Measurements from ENCODE around the gene AHRR.
A peak's percentile ranks its signal among the peaks of the same experiment; 100 is the strongest.

Gene AHRR

GRCh38 chr5:446066-446882 is 124.8 kb downstream of the AHRR start:
- DNase-seq: no peak

DNA sequence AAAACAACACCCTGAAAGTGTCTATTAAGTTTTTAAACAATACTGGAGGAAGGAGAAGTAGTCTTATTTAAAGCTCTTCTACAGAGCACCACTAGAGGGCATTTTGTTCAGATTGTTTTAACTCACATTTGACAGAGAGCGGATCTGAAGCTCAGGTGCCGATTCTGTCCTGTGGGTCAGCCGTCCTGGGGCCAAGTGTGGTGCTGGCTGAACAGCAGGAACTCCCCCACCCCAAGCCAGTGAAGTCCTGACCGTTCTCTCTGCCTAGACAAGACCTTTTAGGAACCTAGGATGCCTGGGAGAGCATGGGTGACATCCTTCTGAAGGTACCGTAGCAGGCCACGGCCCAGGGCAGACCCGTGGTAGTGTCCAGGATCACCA is 125.4 kb downstream of the AHRR start:
- DNase-seq: no peak

GRCh38 chr5:447501-447900 is 126.0 kb downstream of the AHRR start:
- no peak for DNase-seq

GRCh38 chr5:448061-448765 is 126.7 kb downstream of the AHRR start:
- DNase-seq: no peak

- DNase-seq: no peak
Observed at GRCh38 chr5:448766-449090, 127.2 kb downstream of the AHRR start.

- DNase-seq: no peak
Observed at GRCh38 chr5:449151-449550, 127.6 kb downstream of the AHRR start.

DNA sequence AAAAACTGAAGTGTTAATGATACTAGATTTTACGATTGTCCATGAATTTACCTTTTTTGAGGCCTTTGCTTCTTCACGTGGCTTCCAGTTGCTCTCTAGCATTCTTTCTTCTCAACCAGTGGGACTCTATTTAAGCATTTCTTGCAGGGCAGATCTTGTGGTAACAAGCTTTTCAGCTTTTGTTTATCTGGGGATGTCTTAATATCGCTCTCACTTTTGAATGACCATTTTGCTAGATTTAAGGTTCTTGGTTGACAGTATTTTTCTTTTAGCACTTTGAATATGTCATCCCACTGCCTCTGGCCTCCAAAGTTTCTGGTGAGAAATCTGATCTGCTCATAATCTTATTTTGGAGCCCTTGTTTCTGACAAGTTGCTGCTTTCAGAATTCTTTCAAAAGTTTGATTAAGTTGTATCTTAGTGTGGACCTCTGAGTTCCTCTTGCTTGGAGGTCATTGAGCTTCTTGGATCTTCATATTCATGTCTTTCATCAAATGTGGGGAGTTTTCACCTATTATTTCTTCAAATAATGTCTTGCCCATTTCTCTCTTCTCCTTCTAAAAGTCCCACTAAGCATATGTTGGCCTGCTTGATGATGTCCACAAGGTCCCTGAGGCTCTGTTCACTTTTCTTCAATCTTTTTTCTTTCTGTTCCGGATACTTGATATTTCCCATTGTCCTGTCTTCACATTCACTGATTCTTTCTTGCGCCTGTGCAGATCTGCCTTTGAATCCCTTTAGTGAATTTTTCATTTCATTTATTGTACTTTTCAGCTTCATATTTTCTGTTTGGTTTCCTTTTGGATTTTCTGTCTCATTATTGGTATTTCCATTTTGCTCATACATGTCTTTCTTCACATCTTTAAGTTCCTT is 130.3 kb downstream of the AHRR start:
- no peak for DNase-seq

DNA sequence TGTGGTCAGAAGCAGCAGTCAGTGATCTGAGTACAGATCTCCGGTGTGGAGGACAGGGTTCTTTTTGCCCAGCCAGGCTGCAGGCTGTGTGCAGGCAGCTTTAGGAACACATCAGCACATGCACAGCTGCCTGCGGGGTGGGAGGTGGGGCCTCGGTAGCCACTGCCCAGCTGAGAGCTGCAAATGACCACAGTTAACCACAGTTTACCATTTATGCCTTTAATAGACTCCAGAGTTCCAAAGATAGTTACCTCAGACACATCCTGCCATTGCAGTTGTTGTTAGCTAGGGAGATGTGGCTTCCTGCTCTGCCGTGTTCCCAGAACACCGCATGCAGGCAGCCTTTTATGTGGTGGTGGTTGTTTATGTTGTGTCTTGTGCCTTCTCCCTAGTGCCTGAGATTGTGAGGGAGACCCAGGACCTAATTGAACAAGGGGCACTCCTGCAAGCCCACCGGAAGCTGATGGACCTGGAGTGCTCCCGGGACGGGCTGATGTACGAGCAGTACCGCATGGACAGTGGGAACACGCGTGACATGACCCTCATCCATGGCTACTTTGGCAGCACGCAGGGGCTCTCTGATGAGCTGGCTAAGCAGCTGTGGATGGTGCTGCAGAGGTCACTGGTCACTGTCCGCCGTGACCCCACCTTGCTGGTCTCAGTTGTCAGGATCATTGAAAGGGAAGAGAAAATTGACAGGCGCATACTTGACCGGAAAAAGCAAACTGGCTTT is 131.6 kb downstream of the AHRR start:
- DNase-seq: no peak

DNA sequence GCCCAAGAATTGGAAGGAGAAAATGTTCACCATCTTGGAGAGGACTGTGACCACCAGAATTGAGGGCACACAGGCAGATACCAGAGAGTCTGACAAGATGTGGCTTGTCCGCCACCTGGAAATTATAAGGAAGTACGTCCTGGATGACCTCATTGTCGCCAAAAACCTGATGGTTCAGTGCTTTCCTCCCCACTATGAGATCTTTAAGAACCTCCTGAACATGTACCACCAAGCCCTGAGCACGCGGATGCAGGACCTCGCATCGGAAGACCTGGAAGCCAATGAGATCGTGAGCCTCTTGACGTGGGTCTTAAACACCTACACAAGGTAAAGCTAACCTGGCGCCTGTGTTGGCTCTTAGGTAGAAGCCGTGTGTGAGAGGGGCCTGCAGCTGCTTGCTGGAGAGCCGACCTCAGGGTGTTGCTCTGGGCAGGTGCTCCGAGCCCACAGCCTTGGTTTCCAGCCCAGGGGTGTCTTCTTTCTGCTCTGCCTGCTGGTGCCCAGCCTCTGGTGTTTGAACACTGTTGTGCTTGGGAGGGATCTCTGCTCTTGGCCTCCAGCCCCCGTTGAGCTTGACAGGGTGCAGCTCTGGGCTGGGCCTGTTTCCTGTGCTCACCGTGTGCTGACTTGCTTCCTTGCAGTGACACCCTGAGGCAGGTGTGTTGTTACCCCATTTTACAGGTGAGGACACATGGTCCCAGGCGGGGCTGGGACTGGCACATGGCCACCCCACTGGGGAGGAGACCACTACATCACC is 132.4 kb downstream of the AHRR start:
- DNase-seq: no peak

DNA sequence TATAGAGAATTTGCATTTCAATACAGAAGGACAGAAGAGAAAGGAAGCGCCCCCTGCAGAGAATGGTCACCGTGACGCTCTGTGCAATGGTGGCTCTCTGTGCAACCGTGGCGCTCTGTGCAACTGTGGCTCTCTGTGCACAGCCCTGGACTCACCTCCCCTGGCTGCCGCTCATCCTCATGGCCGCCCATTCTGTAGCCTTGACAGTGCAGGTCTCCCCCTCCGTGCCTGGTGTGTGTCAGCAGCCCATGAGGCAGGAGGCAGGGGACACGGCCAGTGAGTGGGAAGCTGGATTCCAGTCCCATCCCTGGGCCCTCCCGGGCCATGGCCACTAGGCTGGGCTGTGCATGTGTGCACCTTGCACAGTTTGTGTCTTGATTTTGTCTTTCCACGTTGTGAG is 133.4 kb downstream of the AHRR start:
- no peak for DNase-seq

- DNase-seq: no peak
Observed at GRCh38 chr5:455806-456205, 134.3 kb downstream of the AHRR start.

GRCh38 chr5:456351-457194 is 135.1 kb downstream of the AHRR start:
- DNase-seq: no peak

- no peak for DNase-seq
Observed at GRCh38 chr5:457195-457961, 135.9 kb downstream of the AHRR start.

DNA sequence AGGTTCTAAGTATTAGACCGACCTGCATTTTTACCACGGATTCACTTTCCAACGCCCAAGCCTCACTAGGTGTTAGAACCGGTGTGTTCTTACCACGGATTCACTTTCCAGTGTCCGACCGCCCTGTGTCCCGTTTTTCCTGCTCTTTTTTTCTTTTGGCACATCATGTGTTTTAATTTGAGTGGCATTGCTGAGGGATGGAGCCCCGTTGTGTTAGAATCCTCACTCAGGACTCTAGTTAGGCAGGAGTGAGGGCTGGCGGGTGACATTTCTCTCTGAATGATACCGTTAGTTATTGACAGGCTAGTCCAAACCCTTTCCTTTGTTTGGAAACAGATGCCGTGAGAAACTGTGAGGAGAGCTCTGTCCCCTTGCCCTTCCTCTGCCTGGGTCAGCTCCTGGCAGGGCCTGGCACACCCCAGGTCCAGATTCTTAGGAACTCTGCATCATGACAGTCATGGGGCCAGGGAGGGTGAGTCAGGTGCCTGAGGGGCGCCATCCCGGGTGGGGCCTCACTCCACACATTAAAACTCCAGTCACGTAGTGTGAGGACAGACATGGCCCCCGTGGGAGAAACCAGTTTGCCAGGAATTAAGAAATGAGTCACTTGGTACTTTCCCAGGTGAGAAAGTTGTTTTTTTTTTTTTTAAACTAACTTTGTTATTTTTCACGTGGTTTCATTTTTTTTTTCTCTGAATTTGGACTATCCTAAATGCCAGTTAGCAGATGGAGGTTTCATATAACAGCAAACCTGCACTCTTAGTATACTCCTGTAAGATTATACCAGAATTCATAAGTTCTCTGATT is 137.2 kb downstream of the AHRR start:
- peak; percentile 55 to 64 for DNase-seq

DNA sequence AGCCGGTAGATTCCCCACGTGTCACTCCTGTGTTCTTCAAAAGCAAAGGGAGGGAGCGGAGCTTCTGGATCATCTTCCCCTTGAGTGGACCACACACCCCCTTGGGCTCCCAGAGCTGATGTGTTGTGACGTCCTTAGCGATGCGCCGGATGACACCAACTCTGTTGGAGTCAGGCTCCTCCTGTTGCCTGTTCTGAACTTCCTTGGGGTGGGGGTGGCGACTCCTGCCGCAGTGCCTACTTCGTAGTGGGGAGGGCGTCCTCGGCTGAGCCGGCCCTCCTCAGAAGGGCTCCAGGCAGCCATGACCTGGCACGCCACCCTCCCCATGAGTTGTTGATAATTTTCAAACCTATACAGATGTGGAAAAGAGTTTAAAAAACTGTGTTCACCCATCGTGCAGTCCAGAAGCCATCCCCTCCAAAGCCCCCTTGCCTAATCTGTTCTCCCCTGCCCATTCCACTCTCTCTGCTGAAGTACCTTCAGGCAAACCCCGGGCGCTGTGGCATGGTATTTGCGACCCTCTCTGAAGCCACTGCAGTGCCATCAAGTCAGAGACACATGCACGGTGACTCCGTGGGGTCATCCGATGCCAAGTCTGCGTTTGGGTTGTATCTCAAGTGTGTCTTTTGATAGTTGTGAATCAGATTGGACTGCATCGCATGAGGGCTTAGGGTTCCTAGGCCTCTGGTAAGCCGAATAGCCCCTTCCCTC is 138.2 kb downstream of the AHRR start:
- DNase-seq: no peak

DNA sequence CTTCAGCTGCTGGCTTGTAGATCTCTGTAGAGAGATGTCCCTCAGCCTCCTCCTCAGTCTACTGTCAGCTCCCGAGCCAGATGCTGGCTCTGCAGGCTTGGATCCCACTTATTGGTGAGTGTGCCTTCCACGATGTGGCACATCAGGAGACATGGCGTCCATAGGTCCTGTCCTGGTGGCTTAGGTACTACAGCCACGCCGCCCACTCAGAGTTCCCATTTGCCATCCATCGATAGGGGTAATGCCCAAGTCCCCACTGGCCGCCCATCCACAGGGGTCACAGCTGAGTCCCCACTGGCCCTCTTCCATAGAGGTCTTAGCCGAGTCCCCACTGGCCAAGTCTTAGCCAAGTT is 138.7 kb downstream of the AHRR start:
- no peak for DNase-seq

DNA sequence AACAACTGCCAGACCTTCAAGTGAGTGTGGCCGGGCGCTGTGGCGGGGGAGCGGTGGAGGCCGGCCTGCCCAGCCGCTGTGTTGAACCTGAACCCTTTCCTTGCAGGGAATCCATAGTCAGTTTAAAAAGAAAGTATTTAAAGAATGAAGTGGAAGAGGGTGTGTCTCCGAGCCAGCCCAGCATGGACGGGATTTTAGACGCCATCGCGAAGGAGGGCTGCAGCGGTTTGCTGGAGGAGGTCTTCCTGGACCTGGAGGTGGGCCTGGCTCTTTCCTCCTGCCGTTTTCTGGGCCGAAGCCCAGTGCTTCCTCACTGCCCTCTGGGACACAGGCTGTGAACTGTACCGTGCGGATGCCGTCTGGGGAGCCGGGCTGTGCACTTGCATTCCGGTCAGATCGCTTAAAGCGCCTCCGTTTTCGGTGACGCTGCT is 140.6 kb downstream of the AHRR start:
- DNase-seq: no peak

GRCh38 chr5:463301-463700 is 141.8 kb downstream of the AHRR start:
- no peak for DNase-seq

- peak; percentile 91 to 96 for DNase-seq
Observed at GRCh38 chr5:463952-464351, 142.4 kb downstream of the AHRR start.

All from activated CD4-positive, alpha-beta T cell treated with anti-CD3 and anti-CD28 coated beads for 4 hours (primary cell).